Measurements from ENCODE around the gene KIF2B. TPM values are rescaled to one million over a fixed set of nuclear protein-coding genes. Genes with fewer than 3 reads are reported as not detected.

The KIF2B gene
- total RNA-seq, 1 experiment from 2014 or later: not detected

DNA sequence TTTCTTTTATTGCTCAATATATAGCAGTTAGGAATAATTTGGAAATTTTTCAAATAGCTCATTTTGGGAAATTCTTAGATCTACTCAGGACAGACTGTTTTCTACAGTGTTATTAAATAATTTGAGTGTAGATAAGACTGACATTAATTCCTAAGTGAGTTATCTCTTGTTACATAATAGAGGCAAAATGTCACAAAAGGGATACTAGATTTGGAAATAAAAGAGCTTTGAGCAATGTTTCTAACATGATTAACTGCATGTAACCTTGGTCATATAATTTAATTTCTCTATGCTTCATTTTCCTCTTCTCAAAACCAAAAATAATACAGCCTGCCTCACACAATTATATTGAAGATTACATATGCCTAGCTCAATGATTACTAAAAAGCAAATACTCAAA lies 16.3 kb upstream of the KIF2B start:
- ChIA-PET CTCF (no interaction called here), POLR2A (no interaction called here)
- H3K4me3 Mint-ChIP-seq: no peak overlapping the region
- H3K27me3 Mint-ChIP-seq (ENCODE audit: low read depth): no peaks in the 10 kb centered on the region
- no peak for DNase-seq (ENCODE audit: low spot score)
- peaks cover 23% of the 10 kb centered on the region for H3K9me3 Mint-ChIP-seq
- TF ChIP-seq ZNF423 (CRISPR knock-in tag; IDR thresholded peaks at IDR 0.05): no peak
- no peak for TF ChIP-seq E2F5 (CRISPR knock-in tag; IDR thresholded peaks at IDR 0.05)
- no peak for TF ChIP-seq TEAD1 (CRISPR knock-in tag; IDR thresholded peaks at IDR 0.05)
- TF ChIP-seq, protein P1, sequence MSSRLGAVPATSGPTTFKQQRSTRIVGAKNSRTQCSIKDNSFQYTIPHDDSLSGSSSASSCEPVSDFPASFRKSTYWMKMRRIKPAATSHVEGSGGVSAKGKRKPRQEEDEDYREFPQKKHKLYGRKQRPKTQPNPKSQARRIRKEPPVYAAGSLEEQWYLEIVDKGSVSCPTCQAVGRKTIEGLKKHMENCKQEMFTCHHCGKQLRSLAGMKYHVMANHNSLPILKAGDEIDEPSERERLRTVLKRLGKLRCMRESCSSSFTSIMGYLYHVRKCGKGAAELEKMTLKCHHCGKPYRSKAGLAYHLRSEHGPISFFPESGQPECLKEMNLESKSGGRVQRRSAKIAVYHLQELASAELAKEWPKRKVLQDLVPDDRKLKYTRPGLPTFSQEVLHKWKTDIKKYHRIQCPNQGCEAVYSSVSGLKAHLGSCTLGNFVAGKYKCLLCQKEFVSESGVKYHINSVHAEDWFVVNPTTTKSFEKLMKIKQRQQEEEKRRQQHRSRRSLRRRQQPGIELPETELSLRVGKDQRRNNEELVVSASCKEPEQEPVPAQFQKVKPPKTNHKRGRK (CRISPR knock-in tag; IDR thresholded peaks at IDR 0.05; ENCODE audit: borderline replicate concordance): no peak
- TF ChIP-seq USF2 (CRISPR knock-in tag; IDR thresholded peaks at IDR 0.05): no peak
- TF ChIP-seq, protein P2, sequence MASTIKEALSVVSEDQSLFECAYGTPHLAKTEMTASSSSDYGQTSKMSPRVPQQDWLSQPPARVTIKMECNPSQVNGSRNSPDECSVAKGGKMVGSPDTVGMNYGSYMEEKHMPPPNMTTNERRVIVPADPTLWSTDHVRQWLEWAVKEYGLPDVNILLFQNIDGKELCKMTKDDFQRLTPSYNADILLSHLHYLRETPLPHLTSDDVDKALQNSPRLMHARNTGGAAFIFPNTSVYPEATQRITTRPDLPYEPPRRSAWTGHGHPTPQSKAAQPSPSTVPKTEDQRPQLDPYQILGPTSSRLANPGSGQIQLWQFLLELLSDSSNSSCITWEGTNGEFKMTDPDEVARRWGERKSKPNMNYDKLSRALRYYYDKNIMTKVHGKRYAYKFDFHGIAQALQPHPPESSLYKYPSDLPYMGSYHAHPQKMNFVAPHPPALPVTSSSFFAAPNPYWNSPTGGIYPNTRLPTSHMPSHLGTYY (CRISPR knock-in tag; IDR thresholded peaks at IDR 0.05): no peak
- no peak for ATAC-seq
- H3K36me3 Mint-ChIP-seq: peaks cover 10% of the 10 kb centered on the region
- H3K27ac Mint-ChIP-seq: no peak overlapping the region
- no peaks in the 10 kb centered on the region for H3K4me1 Mint-ChIP-seq

GRCh38 chr17:53807286-53807685 lies 15.4 kb upstream of the KIF2B start:
- H3K9me3 Mint-ChIP-seq: peaks cover 23% of the 10 kb centered on the region
- no peak overlapping the region for H3K27ac Mint-ChIP-seq
- H3K36me3 Mint-ChIP-seq: peaks cover 10% of the 10 kb centered on the region
- H3K4me3 Mint-ChIP-seq: no peak overlapping the region
- ChIA-PET CTCF (no interaction called here), POLR2A (interaction anchor here (0.7 kb wide), 1 partner anchor 254 kb away, joined by 5 read pairs; no protein-coding TSS in a partner anchor)
- DNase-seq (ENCODE audit: low spot score): no peak
- H3K27me3 Mint-ChIP-seq (ENCODE audit: low read depth): no peaks in the 10 kb centered on the region
- no peaks in the 10 kb centered on the region for H3K4me1 Mint-ChIP-seq
- no peak for ATAC-seq
- TF ChIP-seq NR3C1 (CRISPR knock-in tag; conservative IDR thresholded peaks at IDR 0.05; ENCODE audit: low read depth) (no peak), TEAD4 (CRISPR knock-in tag; IDR thresholded peaks at IDR 0.05) (no peak), SMAD3 (CRISPR knock-in tag; IDR thresholded peaks at IDR 0.05; ENCODE audit: borderline replicate concordance) (no peak), USF2 (CRISPR knock-in tag; IDR thresholded peaks at IDR 0.05) (no peak), ZNF121 (CRISPR knock-in tag; IDR thresholded peaks at IDR 0.05) (no peak), FOXJ3 (CRISPR knock-in tag; IDR thresholded peaks at IDR 0.05; ENCODE audit: borderline replicate concordance) (no peak), EMX1 (CRISPR knock-in tag; IDR thresholded peaks at IDR 0.05) (no peak), AFF4 (CRISPR knock-in tag; IDR thresholded peaks at IDR 0.05; ENCODE audit: borderline replicate concordance) (no peak), ATF2 (CRISPR knock-in tag; IDR thresholded peaks at IDR 0.05; ENCODE audit: borderline replicate concordance, low read depth) (no peak), GRHL2 (CRISPR knock-in tag; IDR thresholded peaks at IDR 0.05; ENCODE audit: insufficient replicate concordance, severe bottlenecking) (no peak), ZNF138 (CRISPR knock-in tag; conservative IDR thresholded peaks at IDR 0.05) (no peak)
- TF ChIP-seq, protein P3, sequence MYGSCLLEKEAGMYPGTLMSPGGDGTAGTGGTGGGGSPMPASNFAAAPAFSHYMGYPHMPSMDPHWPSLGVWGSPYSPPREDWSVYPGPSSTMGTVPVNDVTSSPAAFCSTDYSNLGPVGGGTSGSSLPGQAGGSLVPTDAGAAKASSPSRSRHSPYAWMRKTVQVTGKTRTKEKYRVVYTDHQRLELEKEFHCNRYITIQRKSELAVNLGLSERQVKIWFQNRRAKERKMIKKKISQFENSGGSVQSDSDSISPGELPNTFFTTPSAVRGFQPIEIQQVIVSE (CRISPR knock-in tag; IDR thresholded peaks at IDR 0.05; ENCODE audit: borderline replicate concordance): no peak
- TF ChIP-seq, protein P4, sequence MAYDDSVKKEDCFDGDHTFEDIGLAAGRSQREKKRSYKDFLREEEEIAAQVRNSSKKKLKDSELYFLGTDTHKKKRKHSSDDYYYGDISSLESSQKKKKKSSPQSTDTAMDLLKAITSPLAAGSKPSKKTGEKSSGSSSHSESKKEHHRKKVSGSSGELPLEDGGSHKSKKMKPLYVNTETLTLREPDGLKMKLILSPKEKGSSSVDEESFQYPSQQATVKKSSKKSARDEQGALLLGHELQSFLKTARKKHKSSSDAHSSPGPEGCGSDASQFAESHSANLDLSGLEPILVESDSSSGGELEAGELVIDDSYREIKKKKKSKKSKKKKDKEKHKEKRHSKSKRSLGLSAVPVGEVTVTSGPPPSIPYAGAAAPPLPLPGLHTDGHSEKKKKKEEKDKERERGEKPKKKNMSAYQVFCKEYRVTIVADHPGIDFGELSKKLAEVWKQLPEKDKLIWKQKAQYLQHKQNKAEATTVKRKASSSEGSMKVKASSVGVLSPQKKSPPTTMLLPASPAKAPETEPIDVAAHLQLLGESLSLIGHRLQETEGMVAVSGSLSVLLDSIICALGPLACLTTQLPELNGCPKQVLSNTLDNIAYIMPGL (CRISPR knock-in tag; IDR thresholded peaks at IDR 0.05): no peak
- TF ChIP-seq, protein P5, sequence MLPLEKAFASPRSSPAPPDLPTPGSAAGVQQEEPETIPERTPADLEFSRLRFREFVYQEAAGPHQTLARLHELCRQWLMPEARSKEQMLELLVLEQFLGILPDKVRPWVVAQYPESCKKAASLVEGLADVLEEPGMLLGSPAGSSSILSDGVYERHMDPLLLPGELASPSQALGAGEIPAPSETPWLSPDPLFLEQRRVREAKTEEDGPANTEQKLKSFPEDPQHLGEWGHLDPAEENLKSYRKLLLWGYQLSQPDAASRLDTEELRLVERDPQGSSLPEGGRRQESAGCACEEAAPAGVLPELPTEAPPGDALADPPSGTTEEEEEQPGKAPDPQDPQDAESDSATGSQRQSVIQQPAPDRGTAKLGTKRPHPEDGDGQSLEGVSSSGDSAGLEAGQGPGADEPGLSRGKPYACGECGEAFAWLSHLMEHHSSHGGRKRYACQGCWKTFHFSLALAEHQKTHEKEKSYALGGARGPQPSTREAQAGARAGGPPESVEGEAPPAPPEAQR (CRISPR knock-in tag; IDR thresholded peaks at IDR 0.05): no peak
